ENCODE measurements around the gene MSH3.
"Not testable (repeated sequence)": the region's sequence is repeated elsewhere in the genome, so short reads cannot be mapped to it uniquely, and the experiment has no call there.

Gene MSH3

DNA sequence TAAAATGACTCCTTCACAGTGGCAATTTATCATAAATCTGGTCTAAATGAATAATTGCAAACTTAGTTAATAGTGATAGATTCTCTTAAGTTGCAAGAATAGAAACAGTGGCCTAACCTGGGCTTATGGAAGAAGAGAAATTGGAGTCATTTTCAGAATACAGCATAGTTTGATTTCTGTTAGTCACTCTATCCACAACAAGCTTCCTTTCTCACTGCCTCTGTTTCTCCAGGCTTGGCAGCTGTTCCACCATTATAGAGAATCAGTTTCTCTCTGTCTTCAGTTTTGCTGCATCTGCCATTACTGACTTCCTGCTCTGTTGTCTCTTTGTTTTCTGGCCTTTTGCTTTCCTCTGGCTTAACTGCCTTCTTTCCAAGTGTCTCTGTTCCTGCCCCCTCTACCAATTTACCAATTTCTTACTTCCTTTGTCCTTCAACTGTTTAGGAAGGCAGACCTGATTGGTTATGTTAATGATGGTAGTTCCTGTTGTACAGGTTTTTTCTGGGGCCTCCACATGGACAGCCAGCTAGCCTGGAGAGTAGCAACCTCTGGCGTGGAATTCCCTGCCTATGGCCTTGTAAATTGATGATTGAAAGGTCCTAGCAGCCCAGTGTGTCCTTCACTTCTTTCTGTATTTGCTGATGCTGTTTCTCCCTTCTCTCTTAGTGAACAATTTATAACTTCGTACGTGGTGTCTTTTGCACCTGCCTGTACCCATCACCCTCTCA, 229.8 kb downstream of the MSH3 start:
- in situ Hi-C loops (cut with MboI; ENCODE audit: low sequenced_read_pairs), result no loop called here

DNA sequence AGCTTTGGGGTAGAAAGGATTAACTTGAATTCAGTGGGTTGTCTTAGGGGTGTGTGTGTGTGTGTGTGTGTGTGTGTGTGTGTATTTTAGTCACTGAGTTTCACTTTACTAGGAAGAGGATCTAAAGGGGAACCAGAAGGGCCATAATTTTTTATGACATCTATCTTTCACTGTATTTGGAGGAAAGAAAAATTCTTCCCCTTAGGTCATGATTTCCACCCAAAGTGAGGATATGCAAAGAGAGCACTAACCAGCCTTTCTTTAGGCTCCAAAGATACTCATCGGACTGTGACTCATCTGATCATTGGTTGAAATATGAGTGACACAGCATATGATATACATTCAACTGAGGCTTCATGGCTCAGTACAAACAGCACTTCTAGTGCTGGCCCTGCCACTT, 230.5 kb downstream of the MSH3 start:
- in situ Hi-C loops (cut with MboI; ENCODE audit: low sequenced_read_pairs), result no loop called here

DNA sequence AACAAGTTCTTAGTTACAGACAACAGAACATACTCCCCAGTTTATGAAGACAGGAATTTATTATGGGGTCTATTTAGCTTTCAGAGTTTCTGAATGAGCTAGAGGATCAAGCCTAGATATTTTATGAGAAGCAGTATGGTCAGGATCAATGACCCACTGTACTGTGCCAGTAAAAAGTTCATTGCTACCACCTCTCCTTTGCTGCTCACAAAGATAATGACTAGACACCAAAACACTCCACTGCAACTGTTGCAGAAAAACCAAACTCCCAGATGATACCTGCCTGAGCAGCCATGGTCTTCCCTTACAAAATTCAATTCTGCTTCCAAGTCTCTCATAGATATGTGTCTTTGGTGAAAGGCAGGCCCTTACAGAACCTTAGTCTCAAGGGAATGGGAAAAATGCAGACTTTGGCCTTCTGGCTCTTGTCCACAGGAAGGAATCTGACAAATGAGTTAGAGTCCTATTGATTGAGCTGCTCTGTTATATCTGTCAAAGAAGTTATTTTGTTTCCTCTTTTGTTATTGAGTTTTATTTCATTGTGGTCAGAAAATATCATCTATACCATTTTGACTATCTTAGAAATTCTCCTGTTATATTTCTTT, 231.0 kb downstream of the MSH3 start:
- in situ Hi-C loops (cut with MboI; ENCODE audit: low sequenced_read_pairs), result no loop called here

DNA sequence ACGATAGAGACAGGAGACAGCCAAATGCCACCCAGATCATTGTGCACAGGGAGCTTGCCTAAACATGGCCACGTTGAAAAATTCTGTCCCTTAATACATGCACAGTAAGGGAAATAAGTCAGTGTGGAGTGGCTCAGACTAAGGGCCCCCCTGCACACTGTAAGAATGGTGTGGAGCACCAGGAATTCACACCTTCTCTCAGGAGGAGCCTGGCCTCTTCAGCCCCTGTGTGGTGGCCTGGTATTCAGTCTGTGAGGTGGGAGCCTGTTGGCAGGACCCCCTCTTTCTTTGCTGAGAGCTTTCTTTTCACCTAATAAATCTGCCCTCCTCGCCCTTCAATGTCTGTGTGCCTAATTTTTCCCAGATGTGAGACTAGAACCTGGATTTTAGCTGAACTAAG, 239.6 kb downstream of the MSH3 start:
- in situ Hi-C loops (cut with MboI; ENCODE audit: low sequenced_read_pairs), result no loop called here

DNA sequence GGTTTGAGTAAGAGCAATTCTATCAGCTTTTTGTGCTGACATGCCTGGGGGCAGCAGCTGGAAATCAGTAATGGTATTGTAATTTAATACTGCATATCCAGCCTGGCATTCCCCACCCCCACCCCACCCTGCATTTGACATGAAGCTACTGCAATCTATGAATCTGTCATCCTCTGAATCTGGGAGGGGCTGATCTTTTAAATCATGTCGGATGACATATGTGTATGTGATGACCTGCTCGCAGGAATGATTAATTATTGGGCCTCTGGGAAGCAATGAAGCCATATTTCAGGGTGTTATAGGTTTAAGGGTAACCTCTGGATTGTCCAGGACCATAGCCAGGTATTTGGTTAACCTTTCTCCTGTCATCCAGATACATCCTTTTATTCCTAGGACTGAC, 241.1 kb downstream of the MSH3 start:
- in situ Hi-C loops (cut with MboI; ENCODE audit: low sequenced_read_pairs), result no loop called here

DNA sequence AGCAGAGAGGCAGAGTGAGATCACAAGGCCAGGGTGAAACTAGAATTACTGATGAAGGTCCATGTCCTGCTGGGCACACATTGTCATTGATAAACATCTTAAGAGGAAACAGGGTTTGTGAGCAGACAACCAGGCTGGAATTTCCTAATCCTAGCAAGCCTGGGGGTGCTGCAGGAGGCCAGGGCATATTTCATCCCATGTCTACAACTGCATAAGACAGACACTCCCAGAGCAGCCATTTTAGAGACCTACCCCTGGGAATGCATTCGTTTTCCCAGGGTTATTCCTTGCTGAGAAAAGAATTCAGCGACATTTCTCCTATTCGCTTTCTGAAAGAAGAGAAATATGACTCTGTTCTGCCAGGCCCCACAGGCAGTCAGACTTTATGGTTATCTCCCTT, 248.2 kb downstream of the MSH3 start:
- in situ Hi-C loops (cut with MboI; ENCODE audit: low sequenced_read_pairs), result not testable (repeated sequence)

DNA sequence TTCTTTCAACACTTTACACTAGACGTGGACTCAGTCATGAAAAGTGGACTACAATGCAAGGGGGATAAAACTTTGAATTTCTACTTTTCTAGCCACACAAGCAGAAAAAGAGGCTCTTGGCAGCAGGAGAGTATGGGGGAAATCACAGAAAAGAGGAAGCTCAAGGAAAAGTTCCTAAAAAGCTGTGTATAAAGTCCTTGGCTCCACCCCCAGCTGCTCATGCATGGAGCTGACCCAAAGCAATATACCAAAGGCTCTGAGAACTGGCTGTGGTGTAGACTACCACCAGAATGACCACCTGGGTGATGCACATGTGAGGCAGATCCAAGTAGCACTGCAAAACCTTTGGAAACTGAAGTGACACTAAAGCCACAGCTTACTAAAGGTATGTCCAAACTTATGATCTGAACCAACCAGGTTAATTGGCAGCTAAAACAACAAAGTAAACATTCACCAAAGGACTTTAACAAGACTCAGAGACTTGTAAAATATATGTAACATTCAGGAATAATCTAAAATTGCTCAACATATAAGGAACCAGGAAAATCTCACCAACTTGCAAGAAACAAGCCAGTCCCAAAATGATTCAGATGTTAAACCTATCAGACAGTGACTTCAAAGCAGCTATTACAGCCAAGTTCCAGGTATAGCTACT, 250.2 kb downstream of the MSH3 start:
- in situ Hi-C loops (cut with MboI; ENCODE audit: low sequenced_read_pairs), result no loop called here

DNA sequence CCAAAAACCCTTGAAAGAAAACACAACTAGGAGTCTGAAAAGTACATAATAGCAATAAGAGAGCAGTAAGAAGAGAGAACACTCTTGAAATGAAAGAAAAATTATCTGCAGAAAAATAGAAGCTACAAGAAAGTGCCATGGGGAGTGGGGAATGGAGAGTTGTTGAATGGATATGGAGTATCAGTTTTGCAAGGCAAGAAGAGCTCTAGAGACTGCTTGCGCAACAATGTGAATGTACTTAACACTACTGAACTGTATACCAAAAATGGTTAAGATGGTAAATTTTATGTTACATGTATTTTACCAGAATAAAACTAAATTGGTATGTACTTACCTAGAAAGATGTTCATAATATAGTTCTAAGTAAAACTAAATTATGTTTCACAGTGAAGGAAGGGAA, 251.0 kb downstream of the MSH3 start:
- in situ Hi-C loops (cut with MboI; ENCODE audit: low sequenced_read_pairs), result no loop called here

DNA sequence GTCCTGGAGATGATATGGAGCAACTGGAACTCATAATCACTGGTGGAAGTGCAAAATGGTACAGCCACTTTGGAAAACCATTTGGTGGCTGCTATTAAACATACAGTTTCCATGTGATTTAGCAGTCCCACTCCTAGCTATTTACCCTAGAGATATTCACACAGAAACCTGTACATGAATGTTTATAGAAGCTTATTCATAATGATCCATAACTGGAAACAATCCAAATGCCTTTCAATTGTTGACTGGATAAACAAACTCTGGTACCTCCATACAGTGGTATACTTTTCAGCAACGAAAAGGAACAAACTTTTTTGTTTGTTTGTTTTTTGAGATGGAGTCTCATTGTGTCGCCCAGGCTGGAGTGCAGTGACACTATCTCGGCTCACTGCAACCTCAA, 258.0 kb downstream of the MSH3 start:
- in situ Hi-C loops (cut with MboI; ENCODE audit: low sequenced_read_pairs), result no loop called here

DNA sequence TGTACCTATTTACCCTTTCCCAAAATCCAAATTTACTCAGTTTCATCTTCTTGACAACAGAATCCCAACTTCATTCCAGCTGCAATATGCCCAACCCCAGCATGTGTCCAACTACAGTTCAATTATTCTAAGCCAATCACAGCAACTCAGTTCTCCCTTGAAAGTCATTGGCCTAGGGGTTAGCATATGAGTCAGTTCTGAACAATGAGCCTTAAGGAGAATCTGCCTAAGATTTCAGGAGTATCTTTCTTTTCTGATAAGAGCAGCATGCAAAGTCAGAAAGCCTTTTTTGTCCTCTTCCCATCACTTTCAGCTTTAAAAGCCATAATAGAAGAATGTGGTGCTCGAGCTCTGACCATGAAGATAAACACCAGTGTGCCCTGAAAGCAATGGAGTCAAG, 261.3 kb downstream of the MSH3 start:
- in situ Hi-C loops (cut with MboI; ENCODE audit: low sequenced_read_pairs), result no loop called here

DNA sequence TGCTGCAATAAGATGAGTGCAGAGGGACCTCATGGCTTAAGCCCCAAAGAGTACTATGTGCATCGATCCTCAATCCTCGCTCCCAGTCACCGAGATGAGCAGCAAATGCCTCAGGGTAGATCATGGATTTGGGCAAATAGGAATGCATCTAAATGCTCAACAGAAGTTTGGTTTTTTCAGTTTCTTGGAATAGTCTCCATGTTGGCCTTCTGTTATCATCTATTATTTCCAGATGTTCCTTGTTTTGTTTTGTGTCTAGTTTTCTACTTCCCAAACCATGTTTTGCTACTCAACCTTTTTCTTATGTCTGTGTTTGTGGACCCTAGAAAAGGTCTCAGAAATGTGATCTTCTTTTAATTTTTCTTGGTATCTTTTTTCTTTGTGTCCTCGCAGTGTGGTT, 262.2 kb downstream of the MSH3 start:
- in situ Hi-C loops (cut with MboI; ENCODE audit: low sequenced_read_pairs), result no loop called here

DNA sequence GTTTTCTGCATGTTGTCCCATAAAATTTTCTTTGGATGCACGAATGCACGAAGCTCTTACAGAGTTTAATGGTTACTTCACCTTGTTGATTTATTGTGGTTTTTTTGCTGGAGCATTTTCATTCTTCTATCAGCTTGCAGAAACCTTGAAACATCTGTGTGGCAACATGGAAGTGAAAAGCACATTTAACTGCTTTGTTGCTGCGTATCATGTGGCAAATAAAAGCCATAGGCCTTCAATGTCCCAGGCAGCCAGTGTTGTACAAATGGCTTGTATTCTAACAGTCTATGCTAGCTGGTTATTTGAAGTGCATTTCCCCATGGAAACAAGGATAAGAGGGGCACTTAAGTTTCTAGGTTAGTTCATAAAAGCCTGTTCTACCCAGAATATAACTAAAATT, 263.2 kb downstream of the MSH3 start:
- in situ Hi-C loops (cut with MboI; ENCODE audit: low sequenced_read_pairs), result no loop called here

DNA sequence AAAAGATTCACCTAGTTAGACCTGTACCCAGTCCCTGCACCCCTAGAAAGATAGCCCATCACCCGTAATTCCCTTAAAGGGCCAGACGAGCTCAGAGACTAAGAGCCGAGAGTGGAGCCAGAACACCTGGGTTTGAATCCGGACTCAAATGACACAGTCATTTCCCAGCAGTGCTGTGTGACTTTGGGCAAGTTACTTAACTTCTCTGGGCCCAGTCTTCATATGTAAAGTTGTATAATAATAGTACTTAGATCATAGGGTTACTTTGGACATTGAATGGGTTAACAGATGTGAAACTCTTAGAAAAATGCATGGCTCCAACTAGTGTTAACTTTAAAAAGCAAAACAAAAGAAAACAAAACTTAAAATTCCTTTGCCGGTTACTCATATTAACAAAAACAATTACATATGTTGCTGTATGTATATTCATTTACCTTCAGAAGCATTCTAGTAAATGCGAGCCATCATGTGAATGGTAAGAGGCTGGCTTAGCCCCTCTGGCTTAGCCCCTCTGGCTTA, 265.3 kb downstream of the MSH3 start:
- in situ Hi-C loops (cut with MboI; ENCODE audit: low sequenced_read_pairs), result no loop called here

DNA sequence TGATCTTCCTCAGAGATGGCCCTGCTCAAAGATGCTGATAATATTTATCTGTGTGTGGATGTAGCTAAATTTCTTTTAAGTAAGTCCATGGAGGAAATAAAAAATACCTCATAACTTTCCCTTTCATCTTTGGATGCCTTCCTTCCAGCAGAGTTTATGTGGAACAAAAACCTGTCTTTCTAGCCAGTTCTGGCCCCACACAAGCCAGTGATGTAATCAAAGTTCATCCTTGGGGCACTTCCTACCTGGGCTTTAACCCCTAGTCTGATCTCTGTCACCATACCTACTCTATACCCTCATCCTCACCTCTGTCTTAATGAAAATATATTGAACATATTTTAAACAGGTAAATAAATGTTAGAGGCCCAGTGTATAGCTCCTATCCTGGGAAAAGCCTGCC, 265.9 kb downstream of the MSH3 start:
- in situ Hi-C loops (cut with MboI; ENCODE audit: low sequenced_read_pairs), result no loop called here

DNA sequence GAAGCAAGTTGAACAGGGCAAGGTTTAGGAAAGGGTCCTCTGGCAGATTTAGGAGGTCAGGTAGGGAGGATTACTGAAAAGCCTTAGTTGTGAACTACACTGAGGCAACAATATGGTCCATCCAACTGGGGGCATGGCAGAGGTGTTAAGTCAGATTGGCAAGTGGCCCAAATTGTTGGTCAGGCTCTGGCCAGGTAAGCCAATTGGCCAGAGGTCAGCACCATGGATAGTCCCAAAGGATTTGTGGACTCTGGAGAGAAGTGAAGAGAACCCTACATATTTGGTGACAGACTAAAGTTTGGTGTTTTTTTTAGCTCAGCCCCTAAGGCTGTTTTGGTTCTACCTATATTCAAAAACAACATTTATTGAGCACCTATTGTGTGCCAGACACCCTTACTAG, 266.6 kb downstream of the MSH3 start:
- in situ Hi-C loops (cut with MboI; ENCODE audit: low sequenced_read_pairs), result no loop called here

DNA sequence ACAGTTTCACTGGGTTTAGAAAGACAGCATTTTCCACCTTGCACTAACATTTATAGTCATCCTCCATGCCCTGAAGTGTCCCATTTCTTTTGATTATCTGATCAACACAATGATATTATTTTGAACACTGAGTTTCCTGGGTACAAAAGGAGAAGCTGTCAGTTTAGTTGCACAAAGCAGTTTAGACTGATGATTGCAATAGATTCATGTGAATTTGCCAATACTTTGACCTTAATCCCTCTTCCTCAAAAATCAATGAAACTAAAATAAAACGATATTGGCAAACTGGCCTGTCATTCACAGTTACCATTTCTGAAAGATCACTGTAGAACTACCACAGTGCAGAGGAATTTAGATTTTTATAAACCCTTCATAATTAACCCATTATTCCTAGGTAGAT, 271.5 kb downstream of the MSH3 start:
- in situ Hi-C loops (cut with MboI; ENCODE audit: low sequenced_read_pairs), result no loop called here

Data from hTERT RPE-1 (cell line).